CD4-positive, alpha-beta T cell treated with Interleukin-15 for 1 hour (primary cell): ENCODE results near the gene HTRA3.
"Not testable (repeated sequence)": the region's sequence is repeated elsewhere in the genome, so short reads cannot be mapped to it uniquely, and the experiment has no call there.

Experiments
- DNase-seq: peaks from one replicate; pipeline ENCODE4 v3.0.0-alpha.2; 2020

Gene HTRA3

DNA sequence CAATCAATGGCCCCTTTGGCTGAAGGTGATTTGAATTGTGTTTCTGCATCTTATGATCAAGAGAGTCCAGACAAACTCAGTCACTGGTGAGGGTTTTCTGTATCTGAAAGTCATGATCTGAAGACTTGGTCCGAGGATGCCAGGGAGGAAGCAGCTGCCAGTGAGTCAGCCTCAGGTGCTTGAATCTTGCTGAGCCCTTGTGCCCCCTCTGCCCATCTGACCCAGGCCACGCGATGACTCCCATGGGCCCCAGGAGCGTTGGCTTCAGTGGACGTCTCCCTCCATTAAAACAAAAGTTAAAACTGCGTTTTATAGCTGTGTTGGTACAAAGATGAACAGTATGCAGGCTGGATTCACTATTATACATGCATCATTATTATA is 62.0 kb downstream of the HTRA3 start:
- DNase-seq, result no peak

- no peak for DNase-seq
These were observed 62.7 kb downstream of the HTRA3 start for GRCh38 chr4:8332038-8332857.

DNA sequence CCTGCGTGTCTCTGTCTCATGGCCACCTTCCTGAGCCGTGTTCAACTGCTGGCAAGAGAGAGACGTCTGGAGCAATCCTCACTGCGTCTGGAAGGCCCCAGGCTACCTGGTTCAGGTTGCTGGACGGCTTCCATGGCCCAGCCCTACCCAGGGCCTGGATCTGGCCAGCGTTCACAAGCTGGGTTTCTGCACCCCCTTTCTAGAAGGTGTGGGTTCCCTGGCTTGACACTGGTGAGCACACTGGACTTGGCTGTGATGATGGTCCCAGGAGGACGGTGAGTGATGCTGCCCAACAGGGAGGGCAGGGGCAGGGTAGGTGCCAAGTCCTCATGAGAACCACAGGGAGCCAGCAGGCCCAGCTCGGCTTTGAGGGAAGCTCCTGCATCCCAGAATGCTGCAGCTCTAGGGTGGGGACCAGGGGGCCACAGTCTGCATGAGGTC is 63.4 kb downstream of the HTRA3 start:
- DNase-seq, result no peak

GRCh38 chr4:8333726-8334460 is 64.3 kb downstream of the HTRA3 start:
- DNase-seq, result no peak

GRCh38 chr4:8334786-8335460 is 65.4 kb downstream of the HTRA3 start:
- no peak for DNase-seq

GRCh38 chr4:8335848-8336247 is 66.3 kb downstream of the HTRA3 start:
- DNase-seq, result no peak

- DNase-seq, result no peak
These were observed 67.0 kb downstream of the HTRA3 start for GRCh38 chr4:8336412-8337075.

GRCh38 chr4:8338351-8338961 is 68.9 kb downstream of the HTRA3 start:
- DNase-seq, result no peak

GRCh38 chr4:8340781-8341241 is 71.3 kb downstream of the HTRA3 start:
- no peak for DNase-seq

- not testable (repeated sequence) for DNase-seq
These were observed 71.7 kb downstream of the HTRA3 start for GRCh38 chr4:8341281-8341680.

DNA sequence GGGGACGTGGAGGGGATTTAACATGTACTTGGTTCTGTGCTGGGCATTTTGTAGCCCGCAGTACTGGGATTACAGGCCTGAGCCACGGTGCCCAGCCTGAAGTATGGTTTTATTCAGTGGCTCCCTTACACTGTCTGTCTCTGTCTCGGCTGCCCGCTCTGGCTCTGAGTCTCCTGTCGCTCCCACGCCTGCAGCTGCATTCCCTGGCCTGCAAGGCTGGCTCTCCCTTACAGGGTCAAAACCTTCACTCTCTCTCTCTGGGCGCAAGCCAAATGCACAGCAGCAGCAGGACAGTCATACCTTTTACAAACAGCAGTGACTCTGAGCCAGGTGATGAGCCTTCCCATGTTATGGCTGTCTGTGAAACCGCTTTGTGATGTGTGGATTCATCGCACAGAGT is 72.1 kb downstream of the HTRA3 start:
- DNase-seq, result no peak

- no peak for DNase-seq
These were observed 73.2 kb downstream of the HTRA3 start for GRCh38 chr4:8342651-8343261.

DNA sequence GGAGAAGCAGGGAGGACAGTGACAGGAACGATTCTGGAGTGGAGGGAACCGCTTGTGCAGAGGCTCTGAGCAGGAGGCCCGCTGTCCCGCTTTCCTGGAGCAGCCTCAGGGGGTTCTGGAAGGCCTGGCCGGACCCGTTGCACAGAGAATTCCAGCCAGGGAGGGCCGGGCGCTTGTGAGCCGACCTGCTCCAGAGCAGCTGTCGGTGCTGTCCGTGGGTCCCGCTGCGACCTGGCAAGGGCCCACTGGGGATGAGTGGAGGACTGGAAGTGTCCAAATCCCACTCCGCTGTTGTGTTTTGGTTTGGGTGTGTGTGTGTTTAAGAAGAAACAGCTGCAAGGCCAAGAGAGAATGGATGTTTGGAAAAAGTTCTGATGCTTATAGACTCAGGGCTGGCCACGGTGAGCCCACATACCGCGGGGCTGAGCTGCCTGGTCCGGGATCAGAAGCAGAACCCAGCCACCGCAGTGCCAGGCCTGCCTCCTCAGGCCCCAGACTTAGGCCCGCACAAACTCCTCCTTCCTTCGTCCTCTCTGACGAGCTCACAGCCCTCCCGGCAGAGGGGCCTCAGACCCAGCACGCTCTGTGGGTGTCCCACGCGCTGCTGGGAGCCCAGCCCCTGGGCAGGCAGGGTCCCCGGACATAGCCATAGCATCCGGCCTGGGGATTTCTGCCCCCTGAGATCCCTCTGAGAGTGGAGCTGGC is 73.9 kb downstream of the HTRA3 start:
- no peak for DNase-seq

DNA sequence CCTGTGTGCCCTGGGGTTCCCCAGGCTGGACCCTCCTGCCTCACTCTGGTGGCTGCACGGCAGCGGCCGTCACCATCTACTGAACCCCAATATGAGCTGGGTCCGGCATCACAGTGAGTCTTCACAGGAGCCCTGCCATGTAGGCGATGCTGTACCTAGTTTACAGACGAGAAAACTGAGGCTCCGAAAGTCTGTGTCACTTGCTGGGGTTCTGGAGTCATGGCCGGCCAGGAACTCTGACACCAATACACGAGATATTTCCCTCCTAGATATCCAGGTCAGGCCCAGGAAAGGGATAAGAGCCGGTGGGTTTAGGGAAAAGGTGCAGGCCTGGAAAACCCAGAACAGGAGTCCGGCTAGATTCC is 74.4 kb downstream of the HTRA3 start:
- no peak for DNase-seq

- DNase-seq, result no peak
These were observed 74.8 kb downstream of the HTRA3 start for GRCh38 chr4:8344377-8344776.

DNA sequence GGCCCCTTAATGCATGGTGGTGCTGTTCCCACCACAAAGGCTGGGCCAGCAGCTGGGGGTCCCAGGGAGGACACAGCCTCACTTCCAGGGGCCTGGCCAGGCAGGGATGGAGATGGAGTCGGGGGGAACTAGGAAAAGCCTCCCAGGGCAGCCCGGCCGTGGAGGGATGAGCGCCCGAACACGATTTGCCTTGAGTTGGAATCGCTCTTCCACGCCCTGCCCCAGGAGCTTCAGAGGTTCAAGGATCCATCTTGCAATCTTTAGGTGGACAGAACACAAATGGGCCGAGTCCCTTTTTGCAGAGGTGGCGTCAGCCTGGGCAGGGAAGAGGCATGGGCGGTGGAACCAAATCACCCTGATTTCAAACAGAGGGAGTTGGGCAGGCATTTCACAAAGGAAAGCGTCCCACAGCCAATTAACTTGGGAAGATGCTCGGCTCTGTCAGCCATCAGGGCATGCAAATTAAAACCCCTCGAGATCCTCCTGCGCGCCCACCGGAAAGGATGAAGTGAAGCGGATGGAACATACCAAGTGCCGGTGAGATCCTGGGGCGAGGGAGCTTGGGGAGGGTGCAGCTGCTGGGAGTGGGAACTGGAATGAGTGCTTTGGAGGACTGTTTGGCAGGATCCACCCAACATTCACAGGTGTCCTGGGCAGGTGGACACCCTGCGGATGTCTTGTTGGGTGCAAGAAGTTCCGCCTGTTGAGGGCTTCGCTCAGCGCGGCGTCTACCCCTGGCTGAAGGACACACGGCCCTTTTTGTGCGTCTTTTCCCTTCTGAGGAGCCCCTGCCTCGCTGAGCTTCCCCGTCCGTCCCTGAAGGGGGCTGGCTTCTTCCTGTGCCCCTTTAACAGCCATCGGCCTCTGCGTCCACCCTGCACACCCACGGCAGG is 75.7 kb downstream of the HTRA3 start:
- DNase-seq, result no peak

DNA sequence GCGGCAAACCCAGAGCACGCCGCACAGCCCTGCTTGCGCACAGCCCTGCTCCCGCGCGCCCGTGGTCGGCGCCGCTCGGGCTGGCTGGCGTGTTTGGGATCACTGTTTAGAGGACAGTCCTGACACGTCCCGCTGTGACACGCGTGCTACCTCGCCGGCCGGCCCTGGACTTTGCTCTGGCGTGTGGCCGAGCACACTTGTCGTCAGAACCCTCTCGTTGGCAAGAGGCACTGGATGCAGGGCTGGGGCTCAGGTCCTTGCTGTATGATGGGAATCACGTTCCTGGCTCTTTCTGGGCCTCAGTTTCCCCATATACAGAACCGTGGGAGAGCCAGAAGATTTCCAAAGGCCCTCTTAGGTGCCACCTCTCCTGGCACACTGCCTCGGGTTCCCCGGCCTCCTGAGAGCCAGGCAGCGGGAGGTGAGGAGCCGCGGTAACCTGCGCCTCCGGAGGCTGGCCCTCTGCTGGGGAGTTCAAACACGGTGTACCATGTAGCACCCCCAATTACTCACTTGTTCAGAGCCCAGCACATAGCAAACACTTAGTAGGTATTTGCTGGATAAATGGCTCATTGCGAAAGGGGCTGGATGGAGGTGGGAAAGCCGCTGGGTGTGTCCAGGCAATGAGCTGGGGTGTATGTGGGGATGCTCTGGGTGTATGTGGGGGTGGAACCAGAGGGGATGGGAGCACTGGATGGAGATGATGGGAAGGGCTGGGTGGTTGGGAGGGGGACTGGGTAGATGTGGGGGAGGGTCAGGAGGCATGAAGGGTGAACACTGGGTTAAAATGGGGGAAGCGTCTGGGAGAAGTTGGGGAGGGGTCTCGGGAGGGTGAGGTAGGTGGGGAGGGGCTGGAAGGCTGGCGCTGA is 76.6 kb downstream of the HTRA3 start:
- DNase-seq, result no peak

DNA sequence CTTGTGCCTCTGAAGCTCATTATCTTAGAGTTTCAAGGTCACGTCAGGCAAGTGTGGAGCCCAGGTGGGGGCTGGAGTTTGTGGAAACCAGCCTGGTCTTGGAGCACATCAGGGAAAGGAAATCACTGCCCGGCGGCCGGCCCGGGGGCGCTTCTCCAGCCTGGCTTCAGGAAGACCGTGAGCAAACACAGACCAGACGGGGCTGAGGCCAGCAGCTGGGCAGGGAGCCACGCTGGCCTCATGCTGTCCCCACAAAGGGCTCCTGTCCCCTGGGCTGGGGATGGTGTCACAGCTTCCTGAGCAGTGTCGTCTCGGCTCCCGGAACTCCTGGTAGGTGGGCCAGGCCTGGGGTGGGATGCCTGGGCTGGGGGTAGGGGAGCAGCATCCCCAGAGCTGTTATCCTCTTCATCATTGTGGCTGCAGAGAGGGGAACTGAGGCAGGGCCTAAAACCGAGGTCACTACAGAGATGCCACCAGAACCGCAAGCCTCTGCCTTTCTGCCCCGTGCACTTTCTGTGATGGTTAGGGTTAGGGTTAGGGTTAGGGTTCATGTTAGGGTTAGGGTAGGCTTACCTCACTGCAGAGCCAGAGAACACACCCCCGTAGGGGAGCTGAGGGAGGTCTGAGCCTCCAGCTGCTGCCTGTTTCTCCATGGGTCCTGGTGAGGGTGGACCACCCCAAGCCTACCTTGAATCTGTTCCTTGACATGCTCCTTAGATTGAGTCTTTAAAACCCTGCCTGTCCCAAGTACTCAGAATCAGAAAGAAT is 77.5 kb downstream of the HTRA3 start:
- DNase-seq, result no peak

DNA sequence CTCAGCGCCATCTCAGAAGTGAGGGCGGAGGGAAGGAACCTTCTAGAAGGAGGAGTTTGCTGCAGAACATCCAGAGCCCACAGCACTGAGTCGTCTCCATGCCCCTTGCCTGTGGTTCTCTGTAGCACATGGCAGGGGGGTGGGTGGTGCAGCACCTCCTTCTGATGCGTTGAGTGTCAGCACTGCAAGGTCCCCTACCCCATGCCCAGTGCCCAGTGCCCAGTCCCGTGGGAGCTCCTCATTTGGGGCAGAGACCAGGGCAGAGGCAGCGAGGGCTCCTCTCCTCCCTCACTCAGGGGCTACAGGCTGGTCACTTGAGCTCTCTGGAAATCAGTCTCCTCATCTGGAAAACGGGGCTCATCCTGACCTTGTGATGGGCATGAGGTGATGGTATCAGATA is 78.1 kb downstream of the HTRA3 start:
- no peak for DNase-seq
